HG03571 (cell line): ENCODE measurements around the gene SPRY4.
"Not testable (repeated sequence)": the region's sequence is repeated elsewhere in the genome, so short reads cannot be mapped to it uniquely, and the experiment has no call there.

Experiments
- ATAC-seq: cut with Tn5 transposase; IDR thresholded peaks from one replicate; pipeline ENCODE4 v1.9.1; 2021; ENCODE audit not compliant: unreplicated experiment

The SPRY4 gene

GRCh38 chr5:142295960-142296860, 28.6 kb downstream of the SPRY4 start:
- ATAC-seq, result no peak

- no peak for ATAC-seq
These were observed 29.6 kb downstream of the SPRY4 start for GRCh38 chr5:142295084-142295758.

DNA sequence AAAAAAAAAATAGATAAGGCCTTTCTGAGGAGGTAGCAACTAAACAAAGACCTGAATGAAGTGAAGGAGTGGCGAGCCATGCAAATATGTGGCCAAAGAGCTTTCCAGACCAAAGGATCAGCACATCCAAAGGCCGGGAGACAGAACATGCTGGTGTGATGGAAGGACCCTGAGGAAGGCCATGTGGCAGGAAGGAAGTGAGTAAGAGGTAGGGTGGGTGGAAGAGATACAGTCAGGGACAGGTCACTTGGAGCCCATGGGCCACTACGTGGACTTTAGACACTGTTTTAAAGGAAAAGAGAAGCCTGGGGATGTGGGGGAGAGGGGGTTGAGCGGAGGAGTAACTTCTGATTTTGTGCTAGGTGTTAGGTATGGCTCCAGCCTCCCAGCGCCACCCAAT, 31.3 kb downstream of the SPRY4 start:
- ATAC-seq, result no peak

- no peak for ATAC-seq
These were observed 32.0 kb downstream of the SPRY4 start for GRCh38 chr5:142292808-142293207.

GRCh38 chr5:142292249-142292648, 32.6 kb downstream of the SPRY4 start:
- no peak for ATAC-seq

GRCh38 chr5:142290577-142291299, 34.1 kb downstream of the SPRY4 start:
- no peak for ATAC-seq

GRCh38 chr5:142289708-142290576, 34.9 kb downstream of the SPRY4 start:
- ATAC-seq, result no peak

GRCh38 chr5:142287973-142288313, 36.9 kb downstream of the SPRY4 start:
- peak; percentile 63 for ATAC-seq

DNA sequence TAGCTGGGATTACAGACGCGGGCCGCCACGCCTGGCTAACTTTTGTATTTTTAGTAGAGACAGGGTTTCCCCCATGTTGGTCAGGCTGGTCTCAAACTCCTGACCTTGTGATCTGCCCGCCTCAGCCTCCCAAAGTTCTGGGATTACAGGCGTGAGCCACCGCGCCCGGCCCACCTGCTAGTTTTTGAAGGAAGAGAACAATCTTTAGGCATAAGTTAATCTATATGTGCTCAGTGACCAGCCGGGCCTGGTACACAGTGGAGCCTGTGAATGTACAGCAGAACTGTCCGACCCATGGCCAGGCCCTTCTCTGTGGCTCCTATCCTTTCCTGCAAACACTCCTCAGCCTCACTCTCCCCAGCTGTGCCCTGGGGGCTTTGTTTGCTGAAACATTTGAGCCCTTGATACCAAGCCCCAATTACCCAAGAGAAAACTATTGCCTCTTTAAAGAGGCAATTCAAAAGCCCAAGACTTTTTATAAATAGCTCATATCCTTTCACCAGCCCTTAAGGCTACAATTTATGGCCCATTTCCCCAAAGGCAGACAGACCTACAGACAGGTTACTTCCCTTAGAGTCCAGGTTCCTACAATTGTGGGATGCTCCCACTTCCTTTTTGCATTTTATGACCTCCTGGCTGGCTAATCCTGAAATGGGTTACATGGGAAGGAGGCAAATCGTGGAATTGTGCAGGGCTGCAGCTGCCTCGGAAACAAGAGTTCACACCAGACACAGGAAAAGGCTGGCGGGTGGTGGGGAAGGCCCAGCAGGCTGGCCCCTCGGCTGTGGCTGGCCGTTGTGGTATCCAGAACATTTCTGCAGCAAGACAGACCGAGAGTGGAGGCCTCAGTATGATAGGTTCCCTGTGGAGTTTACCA, 37.5 kb downstream of the SPRY4 start:
- ATAC-seq, result peak; percentile 71

DNA sequence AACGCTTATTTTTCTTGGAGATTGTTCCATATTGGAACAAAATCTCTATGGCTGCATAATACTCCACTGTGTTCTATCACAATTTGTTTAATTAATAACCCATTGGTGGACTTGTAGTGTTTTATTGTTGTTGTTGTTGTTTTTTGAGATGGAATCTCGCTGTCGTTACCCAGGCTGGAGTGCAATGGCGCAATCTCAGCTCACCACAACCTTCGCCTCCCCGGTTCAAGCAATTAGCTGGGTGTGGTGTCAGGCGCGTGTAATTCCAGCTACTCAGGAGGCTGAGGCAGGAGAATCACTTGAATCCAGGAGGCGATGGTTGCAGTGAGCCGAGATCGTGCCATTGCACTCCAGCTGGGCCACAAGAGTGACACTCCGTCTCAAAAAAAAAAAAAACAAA, 38.7 kb downstream of the SPRY4 start:
- no peak for ATAC-seq

DNA sequence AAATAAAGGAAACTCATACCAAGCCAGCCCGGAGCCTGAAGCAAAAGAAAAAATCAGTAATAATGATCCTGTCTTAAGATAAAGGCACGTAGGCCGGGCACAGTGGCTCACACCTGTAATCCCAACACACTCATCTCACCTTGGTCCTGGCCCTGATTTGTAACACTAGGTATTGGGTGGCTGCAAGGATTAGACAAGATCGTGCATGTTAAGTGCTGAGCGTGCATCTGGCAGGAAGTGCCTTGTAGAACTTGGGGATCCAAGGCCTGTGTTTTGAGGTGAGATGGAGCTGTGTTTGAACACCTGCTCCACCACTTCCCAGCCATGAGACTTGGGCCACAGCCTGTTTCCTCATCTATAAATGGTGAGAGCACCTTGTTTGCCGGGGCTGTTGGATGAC, 41.5 kb downstream of the SPRY4 start:
- ATAC-seq, result no peak

DNA sequence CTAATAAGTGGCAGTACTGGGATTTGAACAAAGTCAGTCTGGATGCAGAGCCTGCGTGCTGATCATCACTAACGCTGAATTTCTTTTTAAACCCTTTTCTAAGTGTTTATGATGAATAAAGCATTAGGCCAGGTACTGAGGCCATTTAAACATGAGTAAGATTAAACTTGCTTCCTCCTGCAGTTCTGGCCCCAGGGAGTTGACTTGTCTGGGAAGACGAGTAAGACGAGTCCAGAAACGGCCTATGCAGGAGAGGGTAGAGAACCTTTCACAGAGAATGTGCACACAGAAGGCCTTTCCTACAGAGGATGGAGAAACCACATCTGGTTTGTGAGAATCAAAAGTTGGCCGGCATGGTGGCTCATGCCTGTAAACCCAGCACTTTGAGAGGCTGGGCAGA, 42.9 kb downstream of the SPRY4 start:
- ATAC-seq, result no peak

DNA sequence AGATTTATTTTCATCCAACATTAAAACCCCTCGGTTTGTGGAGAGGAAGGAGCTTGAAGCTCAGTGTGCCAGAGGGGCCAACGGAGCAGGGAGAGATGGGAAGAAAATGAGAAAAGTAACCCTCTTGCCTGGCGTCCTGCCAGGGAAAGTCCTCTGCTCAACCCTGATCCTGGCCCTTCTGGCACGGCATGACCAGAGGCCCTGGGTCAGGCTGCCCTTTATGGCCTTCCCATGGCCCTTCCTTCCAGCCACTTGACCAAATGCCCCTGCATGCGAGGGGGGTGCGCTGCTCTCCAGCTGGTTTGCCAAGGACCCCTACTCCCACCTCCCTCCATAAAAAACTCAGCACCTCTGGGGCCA, 43.8 kb downstream of the SPRY4 start:
- no peak for ATAC-seq

DNA sequence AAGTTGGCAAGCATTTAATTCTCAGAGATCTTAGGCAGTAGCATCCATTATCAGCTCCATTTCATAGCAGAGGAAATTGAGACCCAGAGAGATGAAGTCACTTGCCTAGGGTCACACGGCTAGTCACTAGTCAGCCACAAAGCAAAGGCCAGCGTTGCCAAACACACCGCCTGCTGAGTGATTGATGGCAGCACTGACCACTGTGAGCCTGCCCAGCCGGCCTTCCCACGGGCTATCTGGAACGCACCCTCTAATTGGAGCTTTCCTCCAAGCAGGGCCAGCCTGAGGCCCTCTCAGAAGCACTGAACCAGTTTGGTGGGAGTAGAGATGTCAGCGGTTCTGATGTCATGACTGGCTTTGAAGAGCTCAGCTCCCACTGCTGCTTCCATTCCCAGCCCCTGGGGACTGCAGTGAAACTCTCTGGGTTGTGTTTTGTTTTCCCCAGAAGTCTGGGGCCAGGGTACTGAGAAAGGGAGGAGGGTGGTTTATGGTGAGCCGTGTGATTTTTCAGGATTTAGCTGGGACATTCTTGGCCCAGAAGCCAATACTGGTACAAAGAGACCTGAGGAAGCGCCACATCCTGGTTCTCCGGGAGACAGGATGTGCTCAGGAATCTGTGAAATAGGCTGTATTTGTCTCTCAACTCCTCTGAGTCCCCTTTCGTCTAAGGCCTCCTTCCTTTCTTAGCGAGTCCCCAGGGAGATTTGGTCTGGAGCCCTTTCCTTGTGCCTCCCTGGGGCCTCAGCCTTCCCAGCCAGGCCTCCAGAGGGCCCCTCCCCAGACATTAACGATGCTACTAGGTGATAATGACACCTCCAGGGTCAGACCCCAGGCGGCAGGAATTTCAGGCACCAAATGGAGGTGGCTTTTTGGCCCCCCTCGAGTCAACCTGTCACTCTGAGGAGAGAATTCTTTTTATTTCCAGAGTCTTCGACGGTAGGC, 44.5 kb downstream of the SPRY4 start:
- ATAC-seq, result no peak

GRCh38 chr5:142278627-142279026, 46.2 kb downstream of the SPRY4 start:
- no peak for ATAC-seq

GRCh38 chr5:142277796-142278195, 47.0 kb downstream of the SPRY4 start:
- no peak for ATAC-seq

DNA sequence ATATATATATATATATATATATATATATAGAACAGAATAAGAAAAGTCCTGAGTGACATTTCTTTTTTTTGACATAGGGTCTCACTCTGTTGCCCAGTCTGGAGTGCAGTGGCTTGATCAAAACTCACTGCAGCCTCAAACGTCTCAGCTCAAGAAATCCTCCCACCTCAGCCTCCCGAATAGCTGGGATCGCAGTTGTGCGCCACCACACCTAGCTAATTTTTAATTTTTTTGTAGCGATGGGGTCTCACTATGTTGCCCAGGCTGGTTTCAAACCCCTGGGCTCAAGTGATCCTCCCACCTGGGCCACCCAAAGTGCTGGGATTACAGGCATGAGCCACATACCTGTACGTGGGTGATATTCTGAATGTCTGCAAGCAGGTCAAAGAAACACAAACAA, 48.3 kb downstream of the SPRY4 start:
- no peak for ATAC-seq

DNA sequence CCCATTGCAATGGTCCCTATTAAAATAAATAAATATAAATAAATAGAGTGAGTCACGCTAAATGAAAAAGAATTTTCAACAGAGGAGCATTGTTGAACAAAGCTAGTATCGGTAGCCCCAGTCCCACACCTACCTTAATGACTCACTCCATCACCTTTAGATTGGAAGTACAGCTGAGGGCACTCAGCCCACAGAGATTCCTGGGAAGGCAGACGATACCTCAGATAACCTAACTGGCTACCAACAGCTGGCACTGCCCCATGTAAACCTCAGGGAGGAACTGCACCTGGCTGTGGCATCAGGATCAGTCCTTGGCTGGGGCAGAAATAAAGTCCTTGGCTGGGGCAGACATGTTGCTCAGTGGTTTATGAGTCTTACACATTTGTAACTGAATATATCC, 49.3 kb downstream of the SPRY4 start:
- no peak for ATAC-seq

GRCh38 chr5:142272596-142272995, 52.2 kb downstream of the SPRY4 start:
- ATAC-seq, result not testable (repeated sequence)
